SK-N-MC (cell line): Measurements from ENCODE around the gene IQSEC1.

Experiments
- DNase-seq: peaks from one replicate; pipeline ENCODE4 v3.0.0-alpha.2; 2011; ENCODE audit warnings: low read depth, low spot score
- H3K27ac ChIP-seq: fragments of 200-600 bp; sonication (generic); 2 replicates; pipeline ENCODE4 v1.5.1; 2016; ENCODE audit warnings: mixed run types
- H3K36me3 ChIP-seq: fragments of 200-600 bp; sonication (generic); 2 replicates; pipeline ENCODE4 v1.6.1; 2017; ENCODE audit warnings: antibody characterized with exemption, low read length, mixed read lengths; ENCODE audit not compliant: insufficient read depth
- H3K4me3 ChIP-seq: fragments of 200-600 bp; sonication (generic); 2 replicates; pipeline ENCODE4 v1.5.1; 2016
- H3K9ac ChIP-seq: fragments of 200-600 bp; sonication (generic); 2 replicates; pipeline ENCODE4 v1.8.0; 2017; ENCODE audit warnings: mixed run types, mixed read lengths; ENCODE audit not compliant: insufficient read length
- H3K9me3 ChIP-seq: fragments of 200-600 bp; sonication (generic); 2 replicates; pipeline ENCODE4 v1.6.1; 2017; ENCODE audit warnings: low read depth, mild to moderate bottlenecking, antibody characterized with exemption, low read length, moderate library complexity, mixed read lengths
- EZH2 ChIP-seq: fragments of 200-600 bp; sonication (generic); IDR thresholded peaks from one replicate; pipeline ENCODE4 v1.6.1; 2017; ENCODE audit warnings: antibody characterized with exemption
- FOXP2 ChIP-seq: optimal IDR thresholded peaks from 2 replicates; pipeline ENCODE3; 2011; ENCODE audit warnings: mild to moderate bottlenecking, moderate library complexity; ENCODE audit not compliant: insufficient read depth; ENCODE audit errors: extremely low read length, control extremely low read depth
- POLR2AphosphoS5 ChIP-seq: IDR thresholded peaks from 2 replicates; pipeline ENCODE4 v1.6.1; 2012; ENCODE audit warnings: mild to moderate bottlenecking, low read depth, low read length, borderline replicate concordance

Gene IQSEC1

GRCh38 chr3:12878141-12878574 lies 195.1 kb downstream of the IQSEC1 start:
- no peak overlapping the region for H3K4me3 ChIP-seq
- H3K36me3 ChIP-seq: no peaks in the 10 kb centered on the region
- H3K9me3 ChIP-seq: no peaks in the 10 kb centered on the region
- no peak overlapping the region for H3K9ac ChIP-seq
- DNase-seq: no peak
- TF ChIP-seq FOXP2: no peak
- no peak for TF ChIP-seq POLR2AphosphoS5
- no peak overlapping the region for H3K27ac ChIP-seq

DNA sequence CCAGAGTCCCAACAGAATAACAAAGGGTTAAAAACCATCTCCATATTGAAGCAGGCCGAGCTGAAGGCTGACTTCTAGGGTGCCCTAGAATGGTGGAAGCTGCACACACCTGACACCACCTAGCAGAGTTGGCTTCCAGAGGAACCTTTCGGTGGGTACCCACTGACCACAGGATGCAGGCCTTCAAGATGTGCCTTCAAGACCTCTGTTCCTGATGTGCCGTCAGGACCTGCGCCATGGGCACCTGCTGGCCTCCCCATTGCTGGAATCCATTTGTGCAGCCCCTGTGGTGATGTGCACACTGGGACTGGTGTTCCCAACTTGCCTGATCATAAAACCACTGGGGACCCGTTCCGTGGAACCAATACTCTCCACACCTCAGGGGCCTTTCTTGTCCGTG lies 196.2 kb downstream of the IQSEC1 start:
- H3K27ac ChIP-seq: no peak overlapping the region
- no peak overlapping the region for H3K9ac ChIP-seq
- no peak for TF ChIP-seq EZH2
- no peak for TF ChIP-seq POLR2AphosphoS5
- no peak for TF ChIP-seq FOXP2
- no peaks in the 10 kb centered on the region for H3K36me3 ChIP-seq
- H3K4me3 ChIP-seq: no peak overlapping the region
- no peaks in the 10 kb centered on the region for H3K9me3 ChIP-seq
- DNase-seq: no peak

GRCh38 chr3:12875857-12876836 lies 197.1 kb downstream of the IQSEC1 start:
- H3K27ac ChIP-seq: no peak overlapping the region
- no peaks in the 10 kb centered on the region for H3K9me3 ChIP-seq
- no peak overlapping the region for H3K9ac ChIP-seq
- no peak for DNase-seq
- no peak overlapping the region for H3K4me3 ChIP-seq
- no peaks in the 10 kb centered on the region for H3K36me3 ChIP-seq
- TF ChIP-seq EZH2 (no peak), POLR2AphosphoS5 (no peak), FOXP2 (no peak)

GRCh38 chr3:12871404-12871983 lies 201.7 kb downstream of the IQSEC1 start:
- Histone ChIP-seq H3K9ac (no peak overlapping the region), H3K27ac (no peak overlapping the region), H3K9me3 (no peaks in the 10 kb centered on the region), H3K36me3 (no peaks in the 10 kb centered on the region), H3K4me3 (no peak overlapping the region)
- no peak for DNase-seq
- TF ChIP-seq FOXP2 (no peak), POLR2AphosphoS5 (no peak), EZH2 (no peak)

GRCh38 chr3:12870942-12871341 lies 202.3 kb downstream of the IQSEC1 start:
- H3K27ac ChIP-seq: no peak overlapping the region
- TF ChIP-seq EZH2: no peak

DNA sequence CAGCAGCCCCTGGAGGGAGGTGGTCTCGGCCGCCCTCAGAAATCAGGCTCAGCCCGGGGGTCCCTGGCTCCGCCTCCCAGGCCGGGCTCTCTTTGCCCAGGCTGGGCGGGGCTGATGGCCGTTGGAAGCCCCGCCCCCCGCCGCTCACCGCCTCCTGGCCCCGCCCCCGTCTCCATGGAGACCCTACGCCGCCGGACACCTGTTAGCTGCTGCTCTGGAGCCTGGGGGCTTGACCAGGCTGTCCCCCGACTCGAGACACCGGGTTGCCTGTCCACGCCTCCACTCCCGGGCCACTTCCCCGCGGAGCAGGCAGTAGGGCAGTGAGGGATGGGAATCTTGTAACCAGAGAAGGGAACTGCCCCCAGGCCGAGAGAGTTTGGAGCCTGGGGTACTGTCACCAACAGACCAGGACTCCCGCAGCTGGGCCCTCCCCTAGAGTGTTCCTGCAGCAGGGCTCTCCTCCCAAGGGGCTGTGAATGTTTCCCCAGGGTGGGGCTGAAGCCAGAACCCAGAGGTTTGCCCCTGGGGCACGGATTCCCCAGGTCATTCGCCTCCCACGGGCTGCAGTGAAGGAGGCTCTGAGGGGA lies 204.1 kb downstream of the IQSEC1 start:
- H3K9ac ChIP-seq: no peak overlapping the region
- TF ChIP-seq POLR2AphosphoS5: no peak
- TF ChIP-seq FOXP2: no peak
- no peak for TF ChIP-seq EZH2
- no peak overlapping the region for H3K4me3 ChIP-seq
- no peaks in the 10 kb centered on the region for H3K36me3 ChIP-seq
- no peak overlapping the region for H3K27ac ChIP-seq
- no peak for DNase-seq
- no peaks in the 10 kb centered on the region for H3K9me3 ChIP-seq

More at GRCh38 chr3:12870942-12871341, 202.3 kb downstream of the IQSEC1 start:
- H3K36me3 ChIP-seq: no peaks in the 10 kb centered on the region
- H3K4me3 ChIP-seq: no peak overlapping the region
- no peak overlapping the region for H3K9ac ChIP-seq
- H3K9me3 ChIP-seq: no peaks in the 10 kb centered on the region
- DNase-seq: no peak

- Histone ChIP-seq H3K27ac (no peak overlapping the region), H3K4me3 (no peak overlapping the region), H3K9me3 (no peaks in the 10 kb centered on the region), H3K36me3 (no peaks in the 10 kb centered on the region), H3K9ac (no peak overlapping the region)
- TF ChIP-seq EZH2 (no peak), POLR2AphosphoS5 (no peak), FOXP2 (no peak)
- DNase-seq: no peak
These were observed 204.9 kb downstream of the IQSEC1 start for GRCh38 chr3:12868039-12869034.
